Measurements from ENCODE around the gene BSG.

The BSG gene

GRCh38 chr19:613732-614567, 41.6 kb downstream of the BSG start:
- no peak for TF ChIP-seq CTCF (IDR thresholded peaks at IDR 0.05; ENCODE audit: low read length, missing control alignments)
- DNase-seq (ENCODE audit: low read depth), result no peak

GRCh38 chr19:615619-616018, 43.2 kb downstream of the BSG start:
- H3K4me3 ChIP-seq (replicated peaks; ENCODE audit: low read depth, low read length), result no peak overlapping the region
- DNase-seq (ENCODE audit: low read depth), result no peak
- no peak for TF ChIP-seq CTCF (IDR thresholded peaks at IDR 0.05; ENCODE audit: low read length, missing control alignments)

More at GRCh38 chr19:613732-614567, 41.6 kb downstream of the BSG start:
- no peak overlapping the region for H3K4me3 ChIP-seq (replicated peaks; ENCODE audit: low read depth, low read length)

GRCh38 chr19:616062-616700, 43.8 kb downstream of the BSG start:
- TF ChIP-seq CTCF (IDR thresholded peaks at IDR 0.05; ENCODE audit: low read length, missing control alignments), result no peak
- H3K4me3 ChIP-seq (replicated peaks; ENCODE audit: low read depth, low read length), result no peak overlapping the region
- no peak for DNase-seq (ENCODE audit: low read depth)

GRCh38 chr19:616747-617526, 44.5 kb downstream of the BSG start:
- H3K4me3 ChIP-seq (replicated peaks; ENCODE audit: low read depth, low read length), result no peak overlapping the region
- no peak for DNase-seq (ENCODE audit: low read depth)
- no peak for TF ChIP-seq CTCF (IDR thresholded peaks at IDR 0.05; ENCODE audit: low read length, missing control alignments)

GRCh38 chr19:617551-618246, 45.3 kb downstream of the BSG start:
- no peak for TF ChIP-seq CTCF (IDR thresholded peaks at IDR 0.05; ENCODE audit: low read length, missing control alignments)
- no peak for DNase-seq (ENCODE audit: low read depth)
- no peak overlapping the region for H3K4me3 ChIP-seq (replicated peaks; ENCODE audit: low read depth, low read length)

GRCh38 chr19:618247-618619, 45.8 kb downstream of the BSG start:
- no peak for TF ChIP-seq CTCF (IDR thresholded peaks at IDR 0.05; ENCODE audit: low read length, missing control alignments)
- DNase-seq (ENCODE audit: low read depth), result no peak
- H3K4me3 ChIP-seq (replicated peaks; ENCODE audit: low read depth, low read length), result no peak overlapping the region
